ENCODE measurements around the gene STRADB. TPM values are rescaled to one million over a fixed set of nuclear protein-coding genes. Genes with fewer than 3 reads are reported as not detected.
A peak's percentile ranks its signal among the peaks of the same experiment; 100 is the strongest.
"Not testable (repeated sequence)": the region's sequence is repeated elsewhere in the genome, so short reads cannot be mapped to it uniquely, and the experiment has no call there.

STRADB gene
- total and polyA plus RNA-seq, 4 experiments from 2014 or later = 17.3 to 36.2 (median 21.6) TPM

DNA sequence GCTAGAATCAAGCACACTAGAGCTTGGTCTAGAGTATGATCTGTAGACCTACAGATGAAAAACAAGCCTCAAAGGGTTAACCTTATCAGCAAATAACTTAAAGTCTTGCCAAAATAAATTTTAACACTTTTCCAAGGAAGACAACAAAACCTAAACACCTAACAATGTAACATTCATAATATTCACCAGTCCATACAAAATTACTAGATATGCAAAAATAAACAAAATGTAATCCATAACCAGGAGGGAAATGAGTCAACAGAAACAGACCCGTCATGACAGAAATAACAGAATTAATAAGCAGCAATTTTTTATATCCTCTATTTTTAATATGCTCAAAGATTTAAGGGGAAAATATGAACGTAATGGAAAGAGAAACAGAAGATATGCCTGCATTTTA lies 36.4 kb upstream of the STRADB start:
- Mint-ChIP-seq H3K36me3 (peaks cover 19 to 20% of the 10 kb centered on the region in 2 donors), H3K4me1 (peaks cover 21 to 33% (median 24%) of the 10 kb centered on the region in 4 donors), H3K9me3 (no peaks in the 10 kb centered on the region), H3K4me3 (no peak overlapping the region), H3K27me3 (no peaks in the 10 kb centered on the region), H3K27ac (no peak overlapping the region)
- intact Hi-C loops (cut with micrococcal nuclease) = loop anchor here (1.0 kb wide), 1 partner anchor 36 kb away; the partner anchor contains the start of genes STRADB and TRAK2
- no peak for DNase-seq
- no peak overlapping the region for H3K27ac ChIP-seq (ENCODE audit: low read depth, low read length)
- peaks cover 58% of the 10 kb centered on the region for H3K4me1 ChIP-seq (ENCODE audit: insufficient read depth, low read length)
- ChIA-PET CTCF (ENCODE audit: partially characterized antibody) (interaction anchor here (2.0 kb wide), 1 partner anchor 183 kb away, joined by 7 read pairs; no protein-coding TSS in a partner anchor), POLR2A (ENCODE audit: partially characterized antibody) (interaction anchor here (1.4 to 2.5 kb wide), 3 partner anchors 18 to 182 kb away, joined by 4 to 40 read pairs (median 6); partner anchors contain the start of genes STRADB and TRAK2)
- no peak overlapping the region for H3K4me3 ChIP-seq (ENCODE audit: low read length in 2 of 2)
- H3K36me3 ChIP-seq (ENCODE audit: insufficient read depth, low read length) = no peaks in the 10 kb centered on the region
- no peaks in the 10 kb centered on the region for H3K9me3 ChIP-seq (ENCODE audit: control insufficient read depth in 1 of 2, low read length in 2 of 2)
- H3K27me3 ChIP-seq (ENCODE audit: insufficient read depth, low read length) = no peaks in the 10 kb centered on the region

GRCh38 chr2:201419057-201419635 lies 32.4 kb upstream of the STRADB start:
- Histone ChIP-seq H3K27me3 (ENCODE audit: insufficient read depth, low read length) (no peaks in the 10 kb centered on the region), H3K36me3 (ENCODE audit: insufficient read depth, low read length) (no peaks in the 10 kb centered on the region), H3K4me1 (ENCODE audit: insufficient read depth, low read length) (peaks cover 57% of the 10 kb centered on the region), H3K4me3 (ENCODE audit: low read length in 2 of 2) (no peak overlapping the region), H3K27ac (ENCODE audit: low read depth, low read length) (no peak overlapping the region), H3K9me3 (ENCODE audit: control insufficient read depth in 1 of 2, low read length in 2 of 2) (no peaks in the 10 kb centered on the region)
- peaks cover 2 to 15% of the 10 kb centered on the region in 2 donors for H3K36me3 Mint-ChIP-seq
- H3K4me3 Mint-ChIP-seq = no peak overlapping the region
- intact Hi-C loops (cut with micrococcal nuclease) = no loop called here
- H3K9me3 Mint-ChIP-seq = no peaks in the 10 kb centered on the region
- DNase-seq = no peak
- ChIA-PET CTCF (ENCODE audit: partially characterized antibody) (no interaction called here), POLR2A (ENCODE audit: partially characterized antibody) (no interaction called here)
- H3K27ac Mint-ChIP-seq = peak overlapping the region; percentile 31 to 91 (median 77)
- no peaks in the 10 kb centered on the region for H3K27me3 Mint-ChIP-seq
- peaks cover 33 to 54% (median 42%) of the 10 kb centered on the region in 4 donors for H3K4me1 Mint-ChIP-seq

DNA sequence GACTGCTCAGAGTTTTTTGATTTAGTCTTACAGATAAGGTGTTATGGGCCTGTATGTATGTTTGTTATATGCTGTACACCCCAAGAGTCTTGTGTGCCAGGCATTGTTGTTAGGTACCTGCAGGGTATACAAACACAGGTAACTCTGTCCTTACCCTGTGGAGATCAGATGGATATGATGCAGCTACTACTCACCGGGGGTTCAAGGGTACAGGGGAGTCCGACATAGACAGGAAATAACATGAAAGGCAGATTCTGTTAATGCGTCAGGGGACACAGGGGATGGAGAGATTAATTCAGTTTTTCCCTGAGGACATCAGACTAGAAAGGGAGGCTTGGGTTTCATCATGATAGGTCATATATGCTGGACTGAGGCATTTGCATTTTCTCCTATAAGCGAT lies 31.6 kb upstream of the STRADB start:
- intact Hi-C loops (cut with micrococcal nuclease) = no loop called here
- H3K36me3 Mint-ChIP-seq = peaks cover 2 to 15% of the 10 kb centered on the region in 2 donors
- H3K9me3 Mint-ChIP-seq = no peaks in the 10 kb centered on the region
- H3K4me3 Mint-ChIP-seq = peak overlapping the region in 5 of 8 donors; percentile 1 to 70 (median 10)
- no peak overlapping the region for H3K27ac ChIP-seq (ENCODE audit: low read depth, low read length)
- H3K36me3 ChIP-seq (ENCODE audit: insufficient read depth, low read length) = no peaks in the 10 kb centered on the region
- H3K27ac Mint-ChIP-seq = peak overlapping the region; percentile 19 to 97 (median 86)
- no peak overlapping the region for H3K4me3 ChIP-seq (ENCODE audit: low read length in 2 of 2)
- no peaks in the 10 kb centered on the region for H3K27me3 ChIP-seq (ENCODE audit: insufficient read depth, low read length)
- H3K9me3 ChIP-seq (ENCODE audit: control insufficient read depth in 1 of 2, low read length in 2 of 2) = no peaks in the 10 kb centered on the region
- ChIA-PET CTCF (ENCODE audit: partially characterized antibody) (no interaction called here), POLR2A (ENCODE audit: partially characterized antibody) (no interaction called here)
- DNase-seq = peak in 1 of 5 donors; percentile 39
- no peaks in the 10 kb centered on the region for H3K27me3 Mint-ChIP-seq
- peaks cover 51% of the 10 kb centered on the region for H3K4me1 ChIP-seq (ENCODE audit: insufficient read depth, low read length)
- peaks cover 34 to 57% (median 43%) of the 10 kb centered on the region in 4 donors for H3K4me1 Mint-ChIP-seq

DNA sequence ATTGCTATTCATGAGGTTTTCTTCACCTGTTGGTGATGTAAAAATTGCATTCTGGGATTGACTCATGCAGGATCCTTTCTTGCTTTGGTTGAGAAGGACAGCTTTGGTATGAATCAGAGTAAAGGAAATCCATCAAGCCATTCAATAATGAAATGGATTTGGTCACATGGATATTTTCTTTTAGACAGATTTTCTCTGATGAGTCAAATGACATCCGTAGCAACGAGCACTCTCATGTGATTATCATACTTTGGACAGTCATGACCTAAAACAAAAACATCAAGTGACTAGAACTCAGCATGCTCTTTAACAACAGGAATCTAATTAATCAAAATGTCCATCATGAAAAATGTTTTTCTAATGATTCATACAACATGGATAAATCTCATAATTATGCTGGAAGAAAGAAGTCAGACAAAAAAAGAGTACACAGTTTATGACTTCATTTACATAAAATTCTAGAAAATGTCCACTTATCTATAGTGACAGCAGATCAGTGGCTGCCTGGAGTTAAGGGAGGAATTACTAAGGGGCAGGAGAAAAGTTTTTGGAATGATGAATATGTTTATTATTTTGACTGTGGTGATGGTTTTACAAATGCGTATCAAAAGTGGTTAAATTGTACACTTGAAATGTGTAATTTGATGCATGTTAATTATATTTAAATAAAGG lies 31.0 kb upstream of the STRADB start:
- peaks cover 46% of the 10 kb centered on the region for H3K4me1 ChIP-seq (ENCODE audit: insufficient read depth, low read length)
- Mint-ChIP-seq H3K4me1 (peaks cover 34 to 57% (median 43%) of the 10 kb centered on the region in 4 donors), H3K27me3 (no peaks in the 10 kb centered on the region), H3K27ac (peak overlapping the region; percentile 2 to 91 (median 70)), H3K9me3 (no peaks in the 10 kb centered on the region), H3K4me3 (peak overlapping the region in 3 of 8 donors; percentile 7 to 10 (median 10)), H3K36me3 (peaks cover 2 to 15% of the 10 kb centered on the region in 2 donors)
- ChIA-PET POLR2A (ENCODE audit: partially characterized antibody) (no interaction called here), CTCF (ENCODE audit: partially characterized antibody) (no interaction called here)
- intact Hi-C loops (cut with micrococcal nuclease) = no loop called here
- no peak for DNase-seq
- H3K36me3 ChIP-seq (ENCODE audit: insufficient read depth, low read length) = no peaks in the 10 kb centered on the region
- no peaks in the 10 kb centered on the region for H3K9me3 ChIP-seq (ENCODE audit: control insufficient read depth in 1 of 2, low read length in 2 of 2)
- H3K27me3 ChIP-seq (ENCODE audit: insufficient read depth, low read length) = no peaks in the 10 kb centered on the region
- no peak overlapping the region for H3K27ac ChIP-seq (ENCODE audit: low read depth, low read length)
- no peak overlapping the region for H3K4me3 ChIP-seq (ENCODE audit: low read length in 2 of 2)

GRCh38 chr2:201425952-201426351 lies 25.6 kb upstream of the STRADB start:
- ChIA-PET POLR2A (ENCODE audit: partially characterized antibody) (interaction anchor here (1.5 kb wide), 1 partner anchor 20 kb away, joined by 3 read pairs; no protein-coding TSS in a partner anchor), CTCF (ENCODE audit: partially characterized antibody) (no interaction called here)
- H3K9me3 Mint-ChIP-seq = peaks cover 0 to 5% (median 0%) of the 10 kb centered on the region in 8 donors
- peak overlapping the region in 2 of 7 donors; percentile 47 to 57 for H3K27ac Mint-ChIP-seq
- H3K4me1 Mint-ChIP-seq = peaks cover 25 to 54% (median 40%) of the 10 kb centered on the region in 4 donors
- Histone ChIP-seq H3K9me3 (ENCODE audit: control insufficient read depth in 1 of 2, low read length in 2 of 2) (no peaks in the 10 kb centered on the region), H3K4me3 (ENCODE audit: low read length in 2 of 2) (no peak overlapping the region), H3K4me1 (ENCODE audit: insufficient read depth, low read length) (peaks cover 14% of the 10 kb centered on the region), H3K27ac (ENCODE audit: low read depth, low read length) (no peak overlapping the region), H3K27me3 (ENCODE audit: insufficient read depth, low read length) (no peaks in the 10 kb centered on the region), H3K36me3 (ENCODE audit: insufficient read depth, low read length) (no peaks in the 10 kb centered on the region)
- no peak for DNase-seq
- no peak overlapping the region for H3K4me3 Mint-ChIP-seq
- peaks cover under 1 to 6% of the 10 kb centered on the region in 2 donors for H3K36me3 Mint-ChIP-seq
- intact Hi-C loops (cut with micrococcal nuclease) = no loop called here
- H3K27me3 Mint-ChIP-seq = no peaks in the 10 kb centered on the region

DNA sequence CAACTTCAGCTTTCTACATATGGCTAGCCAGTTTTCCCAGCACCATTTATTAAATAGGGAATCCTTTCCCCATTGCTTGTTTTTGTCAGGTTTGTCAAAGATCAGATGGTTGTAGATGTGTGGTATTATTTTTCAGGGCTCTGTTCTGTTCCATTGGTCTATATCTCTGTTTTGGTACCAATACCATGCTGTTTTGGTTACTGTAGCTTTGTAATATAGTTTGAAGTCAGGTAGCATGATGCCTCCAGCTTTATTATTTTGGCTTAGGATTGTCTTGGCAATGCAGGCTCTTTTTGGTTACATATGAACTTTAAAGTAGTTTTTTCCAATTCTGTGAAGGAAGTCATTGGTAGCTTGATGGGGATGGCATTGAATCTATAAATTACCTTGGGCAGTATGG lies 23.2 kb upstream of the STRADB start:
- H3K4me3 Mint-ChIP-seq; H3K27ac ChIP-seq (ENCODE audit: low read depth, low read length); H3K27me3 ChIP-seq (ENCODE audit: insufficient read depth, low read length); intact Hi-C loops (cut with micrococcal nuclease); H3K9me3 ChIP-seq (ENCODE audit: control insufficient read depth in 1 of 2, low read length in 2 of 2); CTCF ChIA-PET (ENCODE audit: partially characterized antibody); H3K36me3 ChIP-seq (ENCODE audit: insufficient read depth, low read length); DNase-seq; H3K27me3 Mint-ChIP-seq; H3K4me3 ChIP-seq (ENCODE audit: low read length in 2 of 2); POLR2A ChIA-PET (ENCODE audit: partially characterized antibody); H3K9me3 Mint-ChIP-seq: not testable (repeated sequence)
- peaks cover 8 to 12% of the 10 kb centered on the region in 2 donors for H3K36me3 Mint-ChIP-seq
- H3K4me1 ChIP-seq (ENCODE audit: insufficient read depth, low read length) = peaks cover 30% of the 10 kb centered on the region
- peaks cover 34 to 61% (median 47%) of the 10 kb centered on the region in 4 donors for H3K4me1 Mint-ChIP-seq
- peak overlapping the region in 3 of 7 donors; percentile 42 to 84 (median 72) for H3K27ac Mint-ChIP-seq

DNA sequence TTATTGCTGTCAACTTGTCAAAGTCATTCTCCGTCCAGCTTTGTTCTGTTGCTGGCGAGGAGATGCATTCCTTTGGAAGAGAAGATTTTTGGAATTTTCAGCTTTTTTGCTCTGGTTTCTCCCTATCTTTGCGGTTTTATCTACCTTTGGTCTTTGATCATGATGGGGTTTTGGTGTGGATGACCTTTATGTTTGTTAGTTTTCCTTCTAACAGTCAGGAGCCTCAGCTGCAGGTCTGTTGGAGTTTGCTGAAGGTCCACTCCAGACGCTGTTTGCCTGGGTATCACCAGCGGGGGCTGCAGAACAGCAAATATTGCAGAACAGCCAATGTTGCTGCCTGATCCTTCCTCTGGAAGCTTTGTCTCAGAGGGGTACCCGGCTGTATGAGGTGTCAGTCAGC lies 21.7 kb upstream of the STRADB start:
- intact Hi-C loops (cut with micrococcal nuclease); CTCF ChIA-PET (ENCODE audit: partially characterized antibody): not testable (repeated sequence)

More for the DNA sequence above, 21.7 kb upstream of the STRADB start:
- peaks cover 8 to 12% of the 10 kb centered on the region in 2 donors for H3K36me3 Mint-ChIP-seq
- not testable (repeated sequence) for H3K9me3 ChIP-seq (ENCODE audit: control insufficient read depth in 1 of 2, low read length in 2 of 2); H3K4me3 ChIP-seq (ENCODE audit: low read length in 2 of 2); H3K27ac Mint-ChIP-seq; H3K4me3 Mint-ChIP-seq; H3K27me3 Mint-ChIP-seq; H3K9me3 Mint-ChIP-seq; H3K27me3 ChIP-seq (ENCODE audit: insufficient read depth, low read length); H3K36me3 ChIP-seq (ENCODE audit: insufficient read depth, low read length); DNase-seq; H3K27ac ChIP-seq (ENCODE audit: low read depth, low read length)
- H3K4me1 Mint-ChIP-seq = peaks cover 43 to 69% (median 55%) of the 10 kb centered on the region in 4 donors
- POLR2A ChIA-PET (ENCODE audit: partially characterized antibody) = interaction anchor here (13.0 kb wide), 1 partner anchor 19 kb away, joined by 154 read pairs; the partner anchor contains the start of genes STRADB and TRAK2
- peaks cover 37% of the 10 kb centered on the region for H3K4me1 ChIP-seq (ENCODE audit: insufficient read depth, low read length)
